Effector memory CD8-positive, alpha-beta T cell (primary cell): ENCODE measurements around the gene SULT1C2.
"Not testable (repeated sequence)": the region's sequence is repeated elsewhere in the genome, so short reads cannot be mapped to it uniquely, and the experiment has no call there.

ENCODE experiments used
- ATAC-seq: fragments of 150-1000 bp; cut with Tn5 transposase; replicated peaks from 2 replicates; pipeline ENCODE4 v1.10.0; 2021; ENCODE audit warnings: mild to moderate bottlenecking, moderate library complexity
- DNase-seq, 3 experiments: peaks; one replicate each; pipeline ENCODE4 v3.0.0; 2021
- H3K27ac Mint-ChIP-seq, 2 donors: one replicate each; pipeline ENCODE4 v1.8.0; 2022; ENCODE audit warnings: mild to moderate bottlenecking in 2 of 2, mixed read lengths in 2 of 2, moderate library complexity in 2 of 2
- H3K27me3 Mint-ChIP-seq, 2 donors: one replicate each; pipeline ENCODE4 v1.8.0; 2022; ENCODE audit warnings: mixed read lengths in 2 of 2
- H3K36me3 Mint-ChIP-seq: one replicate; pipeline ENCODE4 v1.8.0; 2022; ENCODE audit warnings: mild to moderate bottlenecking, moderate library complexity, mixed read lengths; ENCODE audit not compliant: insufficient read depth
- H3K4me1 Mint-ChIP-seq, 2 donors: one replicate each; pipeline ENCODE4 v1.8.0; 2022; ENCODE audit warnings: low read depth in 2 of 2, mixed read lengths in 2 of 2
- H3K4me3 Mint-ChIP-seq, 2 donors: one replicate each; pipeline ENCODE4 v1.8.0; 2022; ENCODE audit warnings: mild to moderate bottlenecking in 2 of 2, mixed read lengths in 2 of 2, moderate library complexity in 2 of 2
- H3K9me3 Mint-ChIP-seq, 2 donors: one replicate each; pipeline ENCODE4 v1.8.0; 2022; ENCODE audit warnings: mixed read lengths in 2 of 2

The SULT1C2 gene

DNA sequence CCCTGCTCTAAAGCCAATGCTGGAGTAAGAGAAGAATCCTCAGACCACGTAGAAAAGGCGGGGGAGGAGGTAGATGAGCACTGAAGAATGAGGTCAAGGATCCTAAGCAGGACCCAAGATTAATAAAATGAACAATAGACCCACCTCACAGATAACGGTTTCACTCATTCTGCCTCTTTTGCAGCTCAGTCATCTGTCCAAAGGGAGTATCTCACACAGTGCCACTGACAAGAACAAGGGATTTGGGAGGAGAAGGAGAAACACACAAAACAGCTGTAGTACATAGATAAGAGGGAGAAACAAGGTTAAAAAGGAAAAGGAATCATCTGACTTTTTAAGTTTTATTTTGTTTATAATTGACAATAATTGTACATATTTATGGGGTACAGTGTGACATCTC lies 58.1 kb downstream of the SULT1C2 start:
- Mint-ChIP-seq H3K9me3 (no peaks in the 10 kb centered on the region), H3K27ac (no peak overlapping the region)

DNA sequence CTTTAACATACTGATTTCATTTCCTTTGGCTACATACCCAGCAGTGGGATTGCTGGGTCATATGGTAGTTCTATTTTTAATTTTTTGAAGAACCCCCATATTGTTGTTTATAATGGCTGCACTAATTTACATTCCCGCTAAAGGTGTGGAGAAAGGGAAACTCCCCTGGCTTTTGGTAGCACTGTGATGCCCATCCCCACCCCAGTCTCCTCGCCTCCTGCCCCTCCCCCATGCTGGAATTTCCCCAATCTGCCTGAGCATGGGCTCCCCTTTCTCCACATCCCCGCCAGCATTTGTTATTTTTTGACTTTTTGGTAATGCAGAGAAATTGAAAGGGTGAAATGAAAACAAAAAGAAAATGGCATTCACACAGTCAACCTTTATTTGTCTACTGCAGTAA lies 59.1 kb downstream of the SULT1C2 start:
- Mint-ChIP-seq H3K27me3 (peaks cover 13 to 25% of the 10 kb centered on the region in 2 donors), H3K36me3 (peaks cover 4% of the 10 kb centered on the region), H3K4me1 (no peaks in the 10 kb centered on the region), H3K4me3 (no peak overlapping the region), H3K9me3 (no peaks in the 10 kb centered on the region), H3K27ac (no peak overlapping the region)
- ATAC-seq = no peak
- DNase-seq = no peak

More for the DNA sequence above, 58.1 kb downstream of the SULT1C2 start:
- Mint-ChIP-seq H3K4me3 (no peak overlapping the region), H3K36me3 (peaks cover 4% of the 10 kb centered on the region), H3K27me3 (peaks cover 20 to 31% of the 10 kb centered on the region in 2 donors), H3K4me1 (no peaks in the 10 kb centered on the region)
- ATAC-seq (no peak), DNase-seq (no peak)

DNA sequence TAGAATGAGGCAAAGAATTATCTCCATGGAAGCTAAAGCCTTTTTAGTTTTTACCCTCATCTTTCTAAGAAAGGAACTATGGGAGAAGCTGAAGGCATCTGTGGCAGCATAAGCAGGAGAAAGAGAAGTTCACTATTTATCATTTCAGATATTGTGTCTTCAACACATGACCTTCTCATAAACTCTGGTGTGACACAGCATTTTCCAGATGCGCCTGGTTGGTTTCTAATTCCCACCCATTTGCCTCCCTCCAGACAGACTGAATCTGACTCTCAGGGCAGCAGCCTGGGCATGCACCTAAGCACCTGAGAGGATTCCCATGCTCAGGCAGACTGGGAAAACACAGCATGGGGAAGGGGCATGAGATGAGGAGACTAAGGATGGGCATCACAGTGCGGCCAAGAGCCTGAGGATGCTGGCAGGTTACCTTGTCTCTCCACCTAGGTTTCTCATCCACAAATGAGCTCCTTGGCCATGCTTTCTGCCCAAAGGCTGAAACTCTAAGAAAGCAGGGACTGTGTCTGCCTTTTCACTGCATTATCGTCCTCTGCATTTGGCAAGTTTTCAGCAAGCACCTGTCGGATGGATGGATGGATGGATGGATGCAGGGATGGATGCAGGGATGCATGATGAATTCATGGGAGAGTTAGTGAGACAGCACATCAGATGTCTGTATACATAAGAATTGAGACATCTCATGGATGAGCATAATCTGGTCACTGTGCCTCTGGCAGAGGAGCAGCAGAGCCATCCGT lies 60.3 kb downstream of the SULT1C2 start:
- no peaks in the 10 kb centered on the region for H3K36me3 Mint-ChIP-seq
- H3K27ac Mint-ChIP-seq = no peak overlapping the region
- H3K27me3 Mint-ChIP-seq = peaks cover 13% of the 10 kb centered on the region in 2 donors
- no peaks in the 10 kb centered on the region for H3K9me3 Mint-ChIP-seq
- ATAC-seq (no peak), DNase-seq (no peak)
- H3K4me1 Mint-ChIP-seq = no peaks in the 10 kb centered on the region
- H3K4me3 Mint-ChIP-seq = no peak overlapping the region

DNA sequence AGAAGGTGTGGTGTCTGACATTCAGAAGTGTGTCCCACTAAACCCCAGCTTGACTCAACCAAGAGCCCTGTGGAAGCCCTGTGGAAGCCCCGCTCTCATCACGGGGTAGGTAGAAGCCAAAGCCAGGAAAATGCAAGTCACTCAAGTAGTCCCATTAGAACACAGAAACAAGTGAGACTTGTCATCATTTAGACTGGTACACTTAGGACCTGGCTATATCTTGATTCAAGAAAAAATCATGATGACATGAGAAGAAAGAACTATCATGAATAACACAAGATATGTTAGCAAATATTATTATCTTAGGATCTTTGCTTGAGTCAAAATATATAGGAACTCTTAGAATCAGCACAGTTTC lies 60.9 kb downstream of the SULT1C2 start:
- Mint-ChIP-seq H3K4me3 (no peak overlapping the region), H3K27me3 (peaks cover 8 to 11% of the 10 kb centered on the region in 2 donors), H3K9me3 (no peaks in the 10 kb centered on the region), H3K4me1 (no peaks in the 10 kb centered on the region), H3K27ac (no peak overlapping the region), H3K36me3 (no peaks in the 10 kb centered on the region)
- DNase-seq = no peak
- no peak for ATAC-seq

DNA sequence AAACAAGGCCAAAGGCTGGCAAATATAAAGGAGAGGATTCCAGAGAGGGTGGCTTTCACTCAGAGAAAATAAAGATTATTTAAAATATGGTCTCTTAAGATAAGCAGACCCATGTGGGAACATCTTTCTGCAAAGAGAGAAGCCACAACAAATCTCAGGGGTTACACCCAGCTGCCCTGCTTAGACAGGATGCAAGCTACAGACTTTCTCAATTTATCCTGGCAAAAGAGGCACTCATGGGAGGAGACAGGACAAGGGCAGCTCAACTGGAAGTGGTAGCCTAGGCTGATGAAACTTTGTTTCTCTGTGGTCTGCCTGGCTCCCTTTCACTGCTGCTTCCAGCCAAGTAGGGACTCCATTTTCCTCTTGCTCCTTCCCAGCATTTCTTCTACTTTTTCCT lies 63.2 kb downstream of the SULT1C2 start:
- H3K4me3 Mint-ChIP-seq = no peak overlapping the region
- DNase-seq = no peak
- H3K27me3 Mint-ChIP-seq = peaks cover 8 to 11% of the 10 kb centered on the region in 2 donors
- H3K27ac Mint-ChIP-seq = no peak overlapping the region
- no peaks in the 10 kb centered on the region for H3K9me3 Mint-ChIP-seq
- ATAC-seq = no peak
- H3K36me3 Mint-ChIP-seq = no peaks in the 10 kb centered on the region
- no peaks in the 10 kb centered on the region for H3K4me1 Mint-ChIP-seq

DNA sequence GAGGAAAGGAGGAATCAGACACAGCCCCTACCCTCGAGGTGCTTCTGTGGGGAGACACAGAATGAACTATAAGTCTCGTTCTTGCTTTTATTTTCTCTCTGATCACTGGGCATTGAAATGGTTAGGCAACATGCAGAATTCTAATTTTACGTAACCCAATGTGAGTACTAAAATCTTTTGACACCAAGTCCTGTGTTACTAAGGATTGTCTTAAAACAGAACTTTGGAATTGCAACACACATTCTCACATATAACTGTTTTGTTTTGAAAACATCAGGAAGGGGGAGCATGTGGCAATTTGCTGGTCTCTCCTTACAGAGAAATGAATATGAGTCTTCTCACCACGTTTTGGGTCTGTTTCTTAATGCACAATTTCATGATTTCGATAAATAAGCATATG lies 65.4 kb downstream of the SULT1C2 start:
- DNase-seq (no peak), ATAC-seq (no peak)
- Mint-ChIP-seq H3K4me1 (no peaks in the 10 kb centered on the region), H3K27me3 (peaks cover 17 to 19% of the 10 kb centered on the region in 2 donors), H3K27ac (no peak overlapping the region), H3K9me3 (no peaks in the 10 kb centered on the region), H3K36me3 (no peaks in the 10 kb centered on the region), H3K4me3 (no peak overlapping the region)

DNA sequence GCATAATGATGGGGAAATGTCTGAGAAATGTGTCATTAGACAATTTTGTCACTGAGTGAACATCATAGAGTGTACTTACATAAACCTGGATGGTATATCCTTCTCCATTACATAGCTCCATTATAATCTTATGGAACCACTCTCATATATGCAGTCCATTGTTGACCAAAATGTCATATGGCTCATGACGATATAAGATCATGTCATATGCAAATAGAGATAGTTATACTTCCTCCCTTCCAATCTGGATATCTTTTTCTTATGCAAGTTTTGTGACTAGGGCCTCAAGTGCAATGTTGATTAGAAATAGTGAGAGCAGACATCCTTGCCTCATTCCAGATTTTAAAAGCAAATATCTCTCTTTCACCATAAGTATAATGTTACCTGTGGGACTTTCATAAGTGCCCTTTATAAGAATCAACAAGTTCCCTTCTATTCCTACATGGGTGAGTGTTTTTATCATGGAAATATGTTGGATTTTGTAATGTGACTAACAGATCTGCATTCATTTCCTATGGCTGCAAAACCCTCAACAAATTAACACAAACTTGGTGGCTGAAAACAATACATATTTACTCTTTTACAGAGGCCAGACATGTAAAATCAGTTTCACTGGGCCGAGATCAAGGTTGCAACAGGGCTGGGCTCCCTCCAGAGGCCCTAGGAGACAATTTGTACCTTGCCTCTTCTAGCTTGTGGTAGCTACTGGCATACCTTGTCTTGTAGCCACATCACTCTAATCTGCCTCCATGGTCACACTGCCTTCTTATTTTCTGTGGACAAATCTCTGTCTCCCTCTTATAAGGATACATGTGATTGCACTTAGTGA lies 67.4 kb downstream of the SULT1C2 start:
- Mint-ChIP-seq H3K36me3 (no peaks in the 10 kb centered on the region), H3K4me3 (no peak overlapping the region), H3K4me1 (no peaks in the 10 kb centered on the region)

DNA sequence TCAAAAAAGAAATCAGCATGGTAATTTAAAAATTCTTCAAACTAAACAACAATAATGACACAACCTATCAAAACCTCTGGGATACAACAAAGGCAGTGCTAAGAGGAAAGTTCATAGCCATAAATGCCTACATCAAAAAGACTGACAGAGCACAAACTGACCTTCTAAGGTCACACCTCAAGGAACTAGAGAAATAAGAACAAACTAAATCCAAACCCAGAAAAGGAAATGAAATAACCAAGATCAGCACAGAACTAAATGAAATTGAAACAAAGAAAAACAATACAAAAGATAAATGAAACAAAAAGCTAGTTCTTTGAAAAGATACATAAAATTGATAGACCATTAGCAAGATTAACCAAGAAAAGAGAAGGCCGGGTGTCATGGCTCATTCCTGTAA lies 70.6 kb downstream of the SULT1C2 start:
- not testable (repeated sequence) for H3K27ac Mint-ChIP-seq, H3K4me3 Mint-ChIP-seq, DNase-seq, H3K4me1 Mint-ChIP-seq, ATAC-seq, H3K36me3 Mint-ChIP-seq, H3K9me3 Mint-ChIP-seq
- H3K27me3 Mint-ChIP-seq = peaks cover 49 to 51% of the 10 kb centered on the region in 2 donors

More for the DNA sequence above, 67.4 kb downstream of the SULT1C2 start:
- DNase-seq = no peak
- no peak for ATAC-seq
- H3K27me3 Mint-ChIP-seq = peaks cover 29 to 33% of the 10 kb centered on the region in 2 donors
- no peak overlapping the region for H3K27ac Mint-ChIP-seq
- H3K9me3 Mint-ChIP-seq = no peaks in the 10 kb centered on the region
